Measurements from ENCODE around the gene DCHS1. TPM values are rescaled to one million over a fixed set of nuclear protein-coding genes. Genes with fewer than 3 reads are reported as not detected.

DCHS1 gene
- total and polyA plus RNA-seq, 9 of the 15 experiments (the other 6 are each of a cell fraction or from before 2014, with no cell fraction given) = 0.04 to 0.49 (median 0.14) TPM; not detected in 2

DNA sequence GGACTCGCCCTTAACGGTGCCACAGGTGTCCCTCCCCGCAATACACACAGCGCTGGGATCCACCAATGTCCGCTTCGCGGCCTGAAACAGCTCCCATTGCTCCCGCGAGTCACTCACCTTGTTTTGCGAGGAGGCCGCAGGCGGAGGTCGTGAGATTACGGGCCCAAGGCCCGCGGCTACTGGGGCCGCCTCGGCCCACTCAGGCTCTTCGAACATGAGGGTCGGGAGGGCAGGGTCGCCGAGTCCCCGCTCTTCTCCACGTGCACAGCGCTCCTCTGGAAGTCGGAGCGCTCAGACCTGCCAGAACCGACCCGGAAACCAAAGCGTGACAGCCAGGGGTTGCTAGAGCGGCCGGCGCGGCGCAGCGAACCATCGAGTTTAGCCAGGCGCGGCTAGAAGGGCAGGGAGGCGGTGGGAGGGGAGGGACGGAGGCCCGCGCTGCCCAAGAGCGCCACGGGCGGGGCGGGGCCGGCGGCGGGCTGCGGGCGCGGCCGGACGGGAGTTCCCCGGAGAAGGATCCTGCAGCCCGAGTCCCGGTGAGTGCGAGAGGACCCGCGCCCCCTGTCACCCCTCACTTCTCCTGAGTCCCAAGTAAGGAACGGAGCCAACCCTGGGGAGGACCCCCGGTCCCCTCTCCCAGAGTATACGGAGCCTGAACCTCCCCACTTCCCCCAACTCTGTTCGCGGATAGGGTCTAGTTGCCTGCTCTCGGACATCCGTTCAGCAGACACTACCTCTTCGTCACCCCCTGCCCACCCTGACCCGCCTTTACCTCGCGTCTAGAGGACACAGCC lies 52.1 kb downstream of the DCHS1 start, which contains the start of the genes ILK and RRP8 (continued):
- TF ChIP-seq KLF13 (tag; IDR thresholded peaks at IDR 0.05; ENCODE audit: borderline replicate concordance, low read depth) = peak; percentile 35; the same call in 1 of the 2 replicates
- TF ChIP-seq SMAD3 (CRISPR knock-in tag; conservative IDR thresholded peaks at IDR 0.05) = no peak
- TF ChIP-seq, protein P1, sequence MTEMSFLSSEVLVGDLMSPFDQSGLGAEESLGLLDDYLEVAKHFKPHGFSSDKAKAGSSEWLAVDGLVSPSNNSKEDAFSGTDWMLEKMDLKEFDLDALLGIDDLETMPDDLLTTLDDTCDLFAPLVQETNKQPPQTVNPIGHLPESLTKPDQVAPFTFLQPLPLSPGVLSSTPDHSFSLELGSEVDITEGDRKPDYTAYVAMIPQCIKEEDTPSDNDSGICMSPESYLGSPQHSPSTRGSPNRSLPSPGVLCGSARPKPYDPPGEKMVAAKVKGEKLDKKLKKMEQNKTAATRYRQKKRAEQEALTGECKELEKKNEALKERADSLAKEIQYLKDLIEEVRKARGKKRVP (CRISPR knock-in tag; IDR thresholded peaks at IDR 0.05) = 0 out of 2 replicates have a peak, but pooled peaks have one; percentile 58
- TF ChIP-seq NRF1 (conservative IDR thresholded peaks at IDR 0.05 in 1 of 2, IDR thresholded peaks at IDR 0.05 in 1 of 2) = peak; percentile 75 to 77
- peak; percentile 79 for TF ChIP-seq SUPT5H (IDR thresholded peaks at IDR 0.05)
- TF ChIP-seq, protein P2, sequence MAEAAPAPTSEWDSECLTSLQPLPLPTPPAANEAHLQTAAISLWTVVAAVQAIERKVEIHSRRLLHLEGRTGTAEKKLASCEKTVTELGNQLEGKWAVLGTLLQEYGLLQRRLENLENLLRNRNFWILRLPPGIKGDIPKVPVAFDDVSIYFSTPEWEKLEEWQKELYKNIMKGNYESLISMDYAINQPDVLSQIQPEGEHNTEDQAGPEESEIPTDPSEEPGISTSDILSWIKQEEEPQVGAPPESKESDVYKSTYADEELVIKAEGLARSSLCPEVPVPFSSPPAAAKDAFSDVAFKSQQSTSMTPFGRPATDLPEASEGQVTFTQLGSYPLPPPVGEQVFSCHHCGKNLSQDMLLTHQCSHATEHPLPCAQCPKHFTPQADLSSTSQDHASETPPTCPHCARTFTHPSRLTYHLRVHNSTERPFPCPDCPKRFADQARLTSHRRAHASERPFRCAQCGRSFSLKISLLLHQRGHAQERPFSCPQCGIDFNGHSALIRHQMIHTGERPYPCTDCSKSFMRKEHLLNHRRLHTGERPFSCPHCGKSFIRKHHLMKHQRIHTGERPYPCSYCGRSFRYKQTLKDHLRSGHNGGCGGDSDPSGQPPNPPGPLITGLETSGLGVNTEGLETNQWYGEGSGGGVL (CRISPR knock-in tag; IDR thresholded peaks at IDR 0.05) = no peak
- TF ChIP-seq ZNF232 (CRISPR knock-in tag; IDR thresholded peaks at IDR 0.05) = no peak
- 0 out of 2 replicates have a peak, but pooled peaks have one; percentile 6 for TF ChIP-seq ZNF583 (CRISPR knock-in tag; IDR thresholded peaks at IDR 0.05)
- TF ChIP-seq SREBF2 (CRISPR knock-in tag; IDR thresholded peaks at IDR 0.05) = peak; percentile 96; the same call in 1 of the 2 replicates
- peak; percentile 99 for TF ChIP-seq SP2 (IDR thresholded peaks at IDR 0.05; ENCODE audit: extremely low read depth, low read depth, low read length, poor library complexity, severe bottlenecking)
- TF ChIP-seq ZFX (CRISPR knock-in tag; IDR thresholded peaks at IDR 0.05) = peak; percentile 95
- no peak for TF ChIP-seq XRCC4 (IDR thresholded peaks at IDR 0.05; ENCODE audit: extremely low read depth, insufficient read depth, insufficient read length)
- TF ChIP-seq EGR1 (conservative IDR thresholded peaks at IDR 0.05) = 0 out of 2 replicates have a peak, but pooled peaks have one; percentile 10
- TF ChIP-seq CBX1 (IDR thresholded peaks at IDR 0.05; ENCODE audit: low read depth) = peak; percentile 86
- TF ChIP-seq, protein P3, sequence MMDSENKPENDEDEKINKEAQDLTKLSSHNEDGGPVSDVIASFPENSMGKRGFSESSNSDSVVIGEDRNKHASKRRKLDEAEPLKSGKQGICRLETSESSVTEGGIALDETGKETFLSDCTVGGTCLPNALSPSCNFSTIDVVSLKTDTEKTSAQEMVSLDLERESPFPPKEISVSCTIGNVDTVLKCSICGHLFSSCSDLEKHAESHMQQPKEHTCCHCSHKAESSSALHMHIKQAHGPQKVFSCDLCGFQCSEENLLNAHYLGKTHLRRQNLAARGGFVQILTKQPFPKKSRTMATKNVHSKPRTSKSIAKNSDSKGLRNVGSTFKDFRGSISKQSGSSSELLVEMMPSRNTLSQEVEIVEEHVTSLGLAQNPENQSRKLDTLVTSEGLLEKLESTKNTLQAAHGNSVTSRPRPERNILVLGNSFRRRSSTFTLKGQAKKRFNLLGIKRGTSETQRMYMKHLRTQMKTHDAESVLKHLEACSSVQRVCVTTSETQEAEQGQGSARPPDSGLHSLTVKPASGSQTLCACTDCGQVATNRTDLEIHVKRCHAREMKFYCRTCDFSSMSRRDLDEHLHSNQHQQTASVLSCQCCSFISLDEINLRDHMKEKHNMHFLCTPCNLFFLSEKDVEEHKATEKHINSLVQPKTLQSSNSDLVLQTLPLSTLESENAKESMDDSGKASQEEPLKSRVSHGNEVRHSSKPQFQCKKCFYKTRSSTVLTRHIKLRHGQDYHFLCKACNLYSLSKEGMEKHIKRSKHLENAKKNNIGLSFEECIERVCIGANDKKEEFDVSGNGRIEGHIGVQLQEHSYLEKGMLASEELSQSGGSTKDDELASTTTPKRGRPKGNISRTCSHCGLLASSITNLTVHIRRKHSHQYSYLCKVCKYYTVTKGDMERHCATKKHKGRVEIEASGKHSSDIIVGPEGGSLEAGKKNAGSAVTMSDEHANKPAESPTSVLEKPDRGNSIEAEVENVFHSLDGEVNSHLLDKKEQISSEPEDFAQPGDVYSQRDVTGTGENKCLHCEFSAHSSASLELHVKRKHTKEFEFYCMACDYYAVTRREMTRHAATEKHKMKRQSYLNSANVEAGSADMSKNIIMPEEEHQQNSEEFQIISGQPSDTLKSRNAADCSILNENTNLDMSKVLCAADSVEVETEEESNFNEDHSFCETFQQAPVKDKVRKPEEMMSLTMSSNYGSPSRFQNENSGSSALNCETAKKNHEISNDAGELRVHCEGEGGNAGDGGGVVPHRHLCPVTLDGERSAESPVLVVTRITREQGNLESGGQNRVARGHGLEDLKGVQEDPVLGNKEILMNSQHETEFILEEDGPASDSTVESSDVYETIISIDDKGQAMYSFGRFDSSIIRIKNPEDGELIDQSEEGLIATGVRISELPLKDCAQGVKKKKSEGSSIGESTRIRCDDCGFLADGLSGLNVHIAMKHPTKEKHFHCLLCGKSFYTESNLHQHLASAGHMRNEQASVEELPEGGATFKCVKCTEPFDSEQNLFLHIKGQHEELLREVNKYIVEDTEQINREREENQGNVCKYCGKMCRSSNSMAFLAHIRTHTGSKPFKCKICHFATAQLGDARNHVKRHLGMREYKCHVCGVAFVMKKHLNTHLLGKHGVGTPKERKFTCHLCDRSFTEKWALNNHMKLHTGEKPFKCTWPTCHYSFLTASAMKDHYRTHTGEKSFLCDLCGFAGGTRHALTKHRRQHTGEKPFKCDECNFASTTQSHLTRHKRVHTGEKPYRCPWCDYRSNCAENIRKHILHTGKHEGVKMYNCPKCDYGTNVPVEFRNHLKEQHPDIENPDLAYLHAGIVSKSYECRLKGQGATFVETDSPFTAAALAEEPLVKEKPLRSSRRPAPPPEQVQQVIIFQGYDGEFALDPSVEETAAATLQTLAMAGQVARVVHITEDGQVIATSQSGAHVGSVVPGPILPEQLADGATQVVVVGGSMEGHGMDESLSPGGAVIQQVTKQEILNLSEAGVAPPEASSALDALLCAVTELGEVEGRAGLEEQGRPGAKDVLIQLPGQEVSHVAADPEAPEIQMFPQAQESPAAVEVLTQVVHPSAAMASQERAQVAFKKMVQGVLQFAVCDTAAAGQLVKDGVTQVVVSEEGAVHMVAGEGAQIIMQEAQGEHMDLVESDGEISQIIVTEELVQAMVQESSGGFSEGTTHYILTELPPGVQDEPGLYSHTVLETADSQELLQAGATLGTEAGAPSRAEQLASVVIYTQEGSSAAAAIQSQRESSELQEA (IDR thresholded peaks at IDR 0.05; ENCODE audit: low read depth) = peak; percentile 90
- TF ChIP-seq DIDO1 (tag; IDR thresholded peaks at IDR 0.05; ENCODE audit: low read depth) = 0 out of 2 replicates have a peak, but pooled peaks have one; percentile 21
- TF ChIP-seq NR3C1 (CRISPR knock-in tag; IDR thresholded peaks at IDR 0.05) = 0 out of 2 replicates have a peak, but pooled peaks have one; percentile 14

All from K562 (cell line).